ENCODE data around the gene FAF1. TPM values are rescaled to one million over a fixed set of nuclear protein-coding genes. Genes with fewer than 3 reads are reported as not detected.

FAF1 gene
- total RNA-seq, 1 donor from 2014 or later = 54.7 TPM

GRCh38 chr1:50699795-50700194, 260.3 kb downstream of the FAF1 start:
- intact Hi-C loops (cut with DNase I) = loop anchor here (10.0 kb wide), 1 partner anchor 335 kb away; no protein-coding TSS in a partner anchor
- ATAC-seq = no peak
- no peak for DNase-seq (ENCODE audit: low spot score)

- intact Hi-C loops (cut with DNase I) = no loop called here
- no peak for ATAC-seq
- DNase-seq (ENCODE audit: low spot score) = no peak
Observed at GRCh38 chr1:50697440-50698421, 262.3 kb downstream of the FAF1 start.

DNA sequence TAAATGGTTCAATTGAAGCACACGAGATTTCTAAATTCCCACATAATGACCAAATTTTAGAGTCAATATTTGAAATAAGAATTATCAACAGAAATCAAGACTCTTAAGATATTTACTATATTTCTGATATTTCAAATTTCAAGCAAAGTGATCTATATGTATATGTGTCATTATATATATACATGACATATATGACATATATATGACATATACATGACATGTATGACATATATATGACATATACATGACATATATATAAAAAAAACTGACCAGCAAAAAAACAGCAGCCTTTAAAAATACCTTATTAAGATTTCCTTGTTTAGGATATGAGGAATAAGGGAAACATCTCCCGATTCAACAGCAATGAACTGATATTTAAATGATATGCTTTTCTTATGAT, 266.2 kb downstream of the FAF1 start:
- ATAC-seq = no peak
- DNase-seq (ENCODE audit: low spot score) = no peak
- intact Hi-C loops (cut with DNase I) = no loop called here

DNA sequence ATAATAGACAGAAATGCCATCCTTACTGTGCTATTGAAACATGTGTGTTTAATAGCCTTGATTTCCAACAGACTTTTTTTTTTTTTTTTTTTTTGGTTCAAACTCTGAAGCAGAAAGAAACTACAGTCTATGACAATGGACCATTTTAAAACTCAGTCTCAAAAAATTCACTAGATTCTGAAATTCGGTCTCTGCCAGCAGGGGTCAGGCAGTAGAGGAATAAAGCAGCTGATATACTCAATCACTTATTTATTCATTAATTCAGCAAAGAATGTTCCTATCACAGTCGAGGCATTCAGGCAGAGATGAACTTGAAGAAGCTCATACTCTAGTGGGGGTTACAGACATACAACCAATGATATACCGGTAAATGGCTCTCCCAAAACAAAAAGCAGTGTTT, 275.9 kb downstream of the FAF1 start:
- intact Hi-C loops (cut with DNase I) = no loop called here
- no peak for DNase-seq (ENCODE audit: low spot score)
- ATAC-seq = no peak

GRCh38 chr1:50681931-50682330, 278.1 kb downstream of the FAF1 start:
- intact Hi-C loops (cut with DNase I) = no loop called here
- no peak for ATAC-seq
- DNase-seq (ENCODE audit: low spot score) = no peak

DNA sequence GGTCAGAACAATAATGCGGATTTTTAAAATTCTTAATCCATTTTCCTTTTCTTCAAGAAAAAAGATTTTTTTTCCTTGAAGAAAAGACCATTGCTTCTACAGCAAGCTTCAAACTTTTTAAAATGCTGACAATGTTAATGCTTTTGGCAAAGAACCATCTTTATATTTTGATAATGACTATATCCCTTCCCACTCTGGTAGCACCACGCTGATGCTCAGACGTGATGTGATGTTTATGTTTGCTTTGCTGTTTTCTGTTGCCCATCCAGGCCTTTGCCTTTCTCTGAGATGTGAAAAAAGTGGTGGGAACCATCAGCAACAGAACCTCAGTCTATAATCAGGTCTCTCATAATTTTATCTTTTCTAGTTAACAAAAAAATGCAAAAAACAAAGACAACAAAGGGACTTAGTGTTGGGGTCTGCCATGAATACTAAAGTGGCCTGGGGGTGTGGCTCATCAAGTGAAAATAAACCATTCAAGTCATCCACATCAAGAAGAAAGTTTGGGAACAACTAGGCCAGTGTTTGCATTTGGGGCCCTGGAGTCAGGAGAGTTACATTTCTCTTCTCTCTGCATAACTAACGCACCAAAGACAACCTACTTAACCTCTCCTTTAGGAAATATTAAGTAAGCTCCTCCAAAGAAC, 292.2 kb downstream of the FAF1 start:
- intact Hi-C loops (cut with DNase I) = no loop called here
- no peak for ATAC-seq
- DNase-seq (ENCODE audit: low spot score) = no peak

DNA sequence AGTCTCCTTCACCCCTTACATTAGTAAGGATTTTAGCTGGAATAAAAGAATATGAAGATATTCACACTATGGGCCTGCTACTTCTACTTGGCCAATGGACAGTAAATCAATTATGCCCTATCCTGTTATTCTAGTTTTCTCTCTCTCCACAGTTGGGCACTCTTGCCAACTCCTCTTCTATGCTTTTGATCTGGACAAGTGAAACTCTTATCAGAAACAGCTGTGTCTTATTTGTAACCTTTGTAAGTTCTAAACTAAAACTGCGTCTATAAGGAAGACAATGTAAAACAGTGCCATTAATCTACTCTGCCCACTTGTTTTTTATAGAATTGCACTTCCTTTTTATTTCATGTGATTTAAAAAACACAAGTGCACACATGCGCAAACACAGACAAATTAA, 292.8 kb downstream of the FAF1 start:
- intact Hi-C loops (cut with DNase I) = no loop called here
- DNase-seq (ENCODE audit: low spot score) = no peak
- ATAC-seq = no peak

DNA sequence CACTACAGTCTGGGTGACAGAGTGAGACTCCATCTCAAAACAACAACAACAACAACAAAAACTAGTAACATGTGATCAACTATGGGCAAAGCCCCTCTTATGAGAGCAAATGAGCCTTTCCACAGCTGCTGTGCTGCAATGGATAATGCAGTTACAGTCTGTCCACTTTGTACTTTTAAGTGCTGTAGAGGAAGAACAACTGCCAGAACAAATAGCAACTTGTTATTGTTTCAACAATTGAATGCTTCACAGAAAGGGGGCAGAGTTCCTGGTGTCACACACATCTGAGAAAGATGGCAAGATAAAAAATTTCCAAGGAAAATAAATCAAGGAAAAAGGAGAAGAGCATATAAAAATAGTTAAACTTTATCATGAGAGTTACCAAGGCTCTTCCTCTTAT, 293.2 kb downstream of the FAF1 start:
- DNase-seq (ENCODE audit: low spot score) (no peak), ATAC-seq (no peak)
- intact Hi-C loops (cut with DNase I) = no loop called here

- intact Hi-C loops (cut with DNase I) = no loop called here
- DNase-seq (ENCODE audit: low spot score) (no peak), ATAC-seq (no peak)
Observed at GRCh38 chr1:50665413-50665812, 294.7 kb downstream of the FAF1 start.

DNA sequence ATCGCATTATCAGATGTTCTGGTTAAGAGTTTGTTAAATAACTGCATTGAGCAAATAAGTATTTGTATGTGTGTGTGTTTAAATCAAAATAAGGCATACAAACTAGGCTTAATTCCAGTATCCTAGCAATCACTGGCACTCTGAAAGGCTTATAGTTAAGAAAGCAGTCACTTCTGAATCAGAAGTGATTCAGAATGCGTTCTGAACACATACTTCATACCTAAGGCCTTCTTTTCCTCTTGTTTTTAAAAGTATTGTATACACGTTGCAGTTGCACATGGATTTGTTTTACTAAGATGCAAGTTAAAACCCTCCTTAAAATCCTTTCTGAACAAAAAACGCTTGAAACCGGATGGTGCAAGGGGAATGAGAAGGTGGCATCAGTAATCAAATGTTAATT, 298.4 kb downstream of the FAF1 start:
- DNase-seq (ENCODE audit: low spot score) (no peak), ATAC-seq (no peak)

GRCh38 chr1:50659107-50659662, 300.9 kb downstream of the FAF1 start:
- intact Hi-C loops (cut with DNase I) = no loop called here
- no peak for DNase-seq (ENCODE audit: low spot score)
- no peak for ATAC-seq

More for the DNA sequence above, 298.4 kb downstream of the FAF1 start:
- intact Hi-C loops (cut with DNase I) = no loop called here

- intact Hi-C loops (cut with DNase I) = no loop called here
Observed at GRCh38 chr1:50658459-50659076, 301.5 kb downstream of the FAF1 start.

GRCh38 chr1:50656931-50657330, 303.1 kb downstream of the FAF1 start:
- DNase-seq (ENCODE audit: low spot score) (no peak), ATAC-seq (no peak)
- intact Hi-C loops (cut with DNase I) = no loop called here

More at GRCh38 chr1:50658459-50659076, 301.5 kb downstream of the FAF1 start:
- DNase-seq (ENCODE audit: low spot score) (no peak), ATAC-seq (no peak)

DNA sequence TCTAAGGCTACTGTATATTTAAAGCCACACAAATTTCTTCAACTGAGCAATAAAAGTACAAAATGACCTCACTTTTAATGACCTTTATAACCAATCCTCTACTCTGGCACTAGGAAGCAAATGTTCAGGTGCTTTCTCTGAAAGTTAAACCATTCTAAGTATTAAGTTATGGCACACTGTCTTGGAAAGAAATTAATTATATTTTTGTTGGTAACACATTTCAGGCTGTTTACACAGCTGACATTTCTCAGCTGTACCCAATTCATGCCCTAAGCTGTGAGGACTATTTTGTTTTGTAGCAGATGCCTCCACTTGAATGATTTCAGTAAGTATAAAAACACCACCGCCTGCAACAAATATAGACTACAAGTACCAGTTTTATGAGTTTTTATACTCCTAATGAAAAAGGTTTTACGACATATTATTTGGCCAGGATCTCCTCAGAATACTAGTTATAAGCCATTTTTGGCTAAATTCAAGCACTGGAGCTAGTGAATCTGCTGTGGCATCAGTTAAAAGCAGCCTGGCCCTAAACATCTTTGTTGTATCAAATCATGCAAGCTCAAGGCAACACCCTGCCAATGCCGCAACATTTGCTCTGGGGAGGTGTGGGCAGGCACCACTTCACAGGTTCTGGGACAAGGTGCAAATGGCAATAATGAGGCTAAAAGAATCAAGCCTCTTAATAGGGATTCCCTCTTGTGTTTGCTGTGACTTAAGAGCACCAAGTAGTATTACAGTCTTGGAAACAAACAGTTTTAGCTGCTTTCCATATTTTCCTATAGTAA, 308.4 kb downstream of the FAF1 start:
- ATAC-seq = no peak
- DNase-seq (ENCODE audit: low spot score) = no peak
- intact Hi-C loops (cut with DNase I) = no loop called here

DNA sequence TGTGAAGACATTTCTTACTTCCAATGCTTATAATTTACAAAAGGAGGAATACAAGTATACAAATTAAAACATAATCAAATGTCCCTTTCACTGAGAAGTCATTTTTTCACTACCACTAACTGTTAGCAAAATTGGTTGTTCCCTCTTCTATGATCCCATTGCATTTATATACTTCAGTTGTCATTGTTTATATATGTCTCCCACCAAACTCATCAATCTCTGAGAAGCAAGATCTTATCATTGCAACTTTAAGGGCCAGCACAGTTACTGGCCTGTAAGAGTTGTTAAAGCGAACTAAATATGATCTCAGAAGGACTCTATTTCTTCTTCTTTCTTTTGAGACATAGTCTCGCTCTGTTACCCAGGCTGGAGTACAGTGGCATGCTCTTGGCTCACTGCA, 313.5 kb downstream of the FAF1 start:
- intact Hi-C loops (cut with DNase I) = no loop called here
- ATAC-seq (no peak), DNase-seq (ENCODE audit: low spot score) (no peak)

DNA sequence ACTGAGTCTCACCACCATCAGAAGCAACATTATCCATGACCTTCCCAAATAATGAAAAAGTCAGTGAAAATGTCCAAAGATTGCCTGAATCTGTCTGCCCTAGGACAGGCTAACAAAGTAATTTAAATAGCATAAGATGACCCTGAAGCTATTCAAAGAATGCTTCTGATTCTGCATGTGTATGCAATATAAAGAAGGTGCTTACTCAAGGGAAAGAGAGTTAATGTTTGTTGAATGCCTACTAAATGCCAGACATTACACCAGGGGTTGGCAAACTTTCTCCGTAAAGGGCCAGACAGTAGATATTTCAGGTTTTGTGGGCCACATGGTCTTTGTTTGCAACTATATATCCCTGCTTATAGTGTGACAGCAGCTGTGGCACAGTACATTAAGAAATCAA, 314.9 kb downstream of the FAF1 start:
- ATAC-seq = no peak
- intact Hi-C loops (cut with DNase I) = no loop called here
- no peak for DNase-seq (ENCODE audit: low spot score)

GRCh38 chr1:50644447-50645105, 315.5 kb downstream of the FAF1 start:
- ATAC-seq (no peak), DNase-seq (ENCODE audit: low spot score) (no peak)
- intact Hi-C loops (cut with DNase I) = no loop called here

DNA sequence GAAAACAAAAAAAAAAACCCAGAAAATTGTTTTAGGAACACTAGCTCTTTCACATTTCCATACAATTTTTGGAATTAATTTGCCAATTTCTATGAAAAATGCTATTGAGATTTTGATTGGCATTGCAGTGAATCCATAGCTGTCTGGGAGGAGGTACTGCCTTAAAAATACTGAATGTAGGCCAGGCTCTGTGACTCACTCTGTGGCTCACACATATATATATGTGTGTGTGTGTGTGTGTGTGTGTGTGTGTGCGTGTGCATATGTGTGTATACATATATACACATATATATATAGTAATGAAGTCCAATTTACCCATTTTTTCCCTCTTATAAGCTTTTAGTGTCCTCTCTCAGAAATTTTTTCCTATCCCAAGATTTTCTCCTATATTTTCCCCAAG, 322.6 kb downstream of the FAF1 start:
- intact Hi-C loops (cut with DNase I) = no loop called here
- no peak for ATAC-seq
- DNase-seq (ENCODE audit: low spot score) = no peak

Measured in sciatic nerve (tissue), 2 donors.